Hematopoietic multipotent progenitor cell treated with erythropoietin and hydrocortisone succinate and interleukin-3 and kit ligand, for 15 days (in vitro differentiated cells): ENCODE results near the gene HSD17B12.
"Not testable (repeated sequence)": the region's sequence is repeated elsewhere in the genome, so short reads cannot be mapped to it uniquely, and the experiment has no call there.

ENCODE experiments used
- DNase-seq: peaks from one replicate; pipeline ENCODE4 v3.0.0-alpha.2; 2015; ENCODE audit warnings: low spot score

Gene HSD17B12

DNA sequence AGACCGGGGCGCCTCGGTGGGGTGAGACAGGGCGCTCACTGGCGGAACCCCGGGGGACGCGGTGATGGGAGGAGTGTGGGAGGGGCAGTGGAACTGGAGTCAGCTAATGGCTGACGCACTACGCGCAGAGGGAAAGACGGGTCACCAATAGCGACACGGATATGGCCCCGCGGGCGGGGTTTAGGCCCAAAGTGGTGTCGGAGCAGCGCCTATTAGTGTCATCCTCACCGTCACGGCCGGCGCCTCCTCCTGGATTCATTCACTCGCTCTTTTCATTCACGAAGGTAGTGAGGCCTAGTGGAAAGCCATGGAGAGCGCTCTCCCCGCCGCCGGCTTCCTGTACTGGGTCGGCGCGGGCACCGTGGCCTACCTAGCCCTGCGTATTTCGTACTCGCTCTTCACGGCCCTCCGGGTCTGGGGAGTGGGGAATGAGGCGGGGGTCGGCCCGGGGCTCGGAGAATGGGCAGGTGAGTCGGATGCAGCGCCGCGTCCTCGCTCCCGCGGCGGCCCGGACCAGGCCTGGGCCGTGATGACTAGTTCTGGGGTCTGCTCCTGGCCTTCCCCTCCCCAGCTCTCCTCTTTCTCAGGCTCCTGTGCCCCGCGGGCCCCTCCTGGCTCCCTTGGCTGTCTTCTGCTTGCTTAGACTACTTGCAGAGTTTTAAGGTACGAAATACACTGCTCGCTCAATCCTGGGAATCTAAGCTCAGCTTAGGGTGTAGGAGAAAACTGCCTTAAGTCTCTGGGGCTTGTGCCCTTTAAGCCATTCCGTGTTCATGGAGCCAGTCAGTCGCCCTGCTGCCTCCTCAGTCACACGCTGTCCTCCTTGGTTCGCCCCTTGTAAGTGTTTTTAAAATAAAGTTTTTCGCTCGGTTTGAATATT, at the start of gene HSD17B12:
HSD17B12 (plus strand) TSS at position 218 of the 880 bp plus-strand sequence; CDS start at position 308, 90 bp downstream.
- peak; percentile 97 for DNase-seq

DNA sequence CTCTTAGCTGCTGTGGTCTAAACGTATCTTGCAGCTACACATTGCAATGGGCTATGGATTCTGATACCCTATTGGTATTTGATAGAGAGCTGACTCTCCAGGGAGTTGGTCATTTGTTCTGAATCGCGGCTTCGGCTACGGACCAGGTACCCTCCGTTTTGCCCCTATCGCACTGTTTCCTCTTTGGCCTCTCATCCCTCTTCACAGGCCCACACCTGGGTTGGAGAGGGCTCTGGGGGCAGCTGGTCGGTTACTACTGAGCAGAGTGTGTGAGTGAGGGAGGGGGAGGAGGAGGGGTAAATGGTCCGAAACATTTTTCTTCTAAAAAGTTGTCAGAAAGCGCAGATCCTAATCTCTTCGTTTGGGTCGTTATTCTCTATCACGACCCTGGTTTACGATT, 48.8 kb upstream of the HSD17B12 start:
- no peak for DNase-seq

DNA sequence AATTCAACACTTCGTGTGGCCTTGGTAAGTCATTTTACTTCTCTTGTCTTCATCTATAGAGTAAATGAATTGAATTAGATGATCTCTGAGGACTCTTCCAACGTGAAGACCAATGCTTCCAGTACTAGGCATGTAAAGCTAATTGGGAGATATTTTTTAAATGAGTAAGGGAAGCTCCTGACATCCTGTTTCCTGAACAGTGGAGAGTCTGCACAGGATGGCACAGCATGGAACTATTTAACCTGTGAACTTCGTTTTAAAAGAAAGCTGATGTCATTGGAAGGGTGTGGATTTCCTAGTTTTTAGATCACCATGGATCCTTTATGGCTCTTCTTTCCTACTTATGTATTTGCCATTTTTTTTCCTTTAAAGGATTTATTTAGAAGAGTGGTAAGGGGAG, 48.4 kb upstream of the HSD17B12 start:
- DNase-seq: no peak

DNA sequence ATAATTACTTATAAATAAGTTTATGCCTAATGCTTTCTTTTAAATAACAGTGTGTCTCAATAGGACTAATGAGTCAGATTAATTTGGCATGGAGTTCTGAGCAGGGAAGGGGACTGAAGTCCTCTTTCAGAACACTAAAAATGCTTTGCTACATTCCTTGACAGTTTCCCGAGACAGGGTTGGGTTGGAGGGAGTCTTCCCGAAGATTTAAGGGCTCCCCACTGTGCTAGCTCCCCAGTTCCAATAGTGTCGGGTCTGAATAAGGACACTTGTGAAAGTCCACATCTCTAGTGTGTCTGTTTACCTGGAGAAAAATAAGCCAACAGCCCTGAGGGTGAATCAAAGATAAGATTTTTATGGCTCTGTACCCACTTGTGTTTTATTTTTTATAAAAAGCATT, 41.8 kb upstream of the HSD17B12 start:
- no peak for DNase-seq

DNA sequence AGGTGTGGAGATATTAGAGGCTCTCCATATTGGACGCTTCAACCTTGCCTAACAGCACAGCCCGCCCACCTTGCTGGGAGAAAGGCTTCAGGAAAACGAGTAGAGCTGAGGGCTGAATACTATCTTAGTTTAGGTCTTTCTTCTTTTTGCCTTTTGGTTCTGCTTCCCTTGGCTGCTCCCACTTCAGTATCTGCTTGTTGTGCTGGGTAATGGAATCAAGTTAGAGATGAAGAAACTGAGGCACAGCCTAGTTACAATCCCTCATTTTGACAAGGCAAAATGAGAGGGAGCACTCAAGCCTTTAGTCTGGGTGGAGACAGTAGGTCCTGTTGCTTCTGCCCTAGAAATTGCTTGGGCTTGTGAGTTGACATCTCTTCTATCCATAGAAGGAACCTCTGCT, 41.3 kb upstream of the HSD17B12 start:
- DNase-seq: no peak

DNA sequence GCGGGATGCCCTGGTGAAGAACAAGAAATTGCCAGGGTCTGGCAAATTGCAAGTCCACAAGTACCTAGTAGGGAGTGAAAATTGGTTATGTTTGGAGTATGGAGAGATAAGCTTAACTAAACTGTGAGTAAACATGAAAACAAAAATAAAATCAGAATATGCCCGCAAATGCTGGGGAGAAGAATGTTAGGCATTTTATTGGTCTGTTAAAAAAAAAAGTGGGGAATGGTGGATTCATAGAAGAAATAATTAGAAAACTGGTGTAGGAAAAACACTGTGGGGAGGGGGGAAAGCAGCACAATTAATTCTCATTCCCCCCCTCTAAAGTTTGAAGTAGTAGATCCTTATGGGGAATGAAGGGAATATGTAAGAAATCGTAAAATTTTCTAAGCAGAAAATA, 40.6 kb upstream of the HSD17B12 start:
- DNase-seq: no peak

DNA sequence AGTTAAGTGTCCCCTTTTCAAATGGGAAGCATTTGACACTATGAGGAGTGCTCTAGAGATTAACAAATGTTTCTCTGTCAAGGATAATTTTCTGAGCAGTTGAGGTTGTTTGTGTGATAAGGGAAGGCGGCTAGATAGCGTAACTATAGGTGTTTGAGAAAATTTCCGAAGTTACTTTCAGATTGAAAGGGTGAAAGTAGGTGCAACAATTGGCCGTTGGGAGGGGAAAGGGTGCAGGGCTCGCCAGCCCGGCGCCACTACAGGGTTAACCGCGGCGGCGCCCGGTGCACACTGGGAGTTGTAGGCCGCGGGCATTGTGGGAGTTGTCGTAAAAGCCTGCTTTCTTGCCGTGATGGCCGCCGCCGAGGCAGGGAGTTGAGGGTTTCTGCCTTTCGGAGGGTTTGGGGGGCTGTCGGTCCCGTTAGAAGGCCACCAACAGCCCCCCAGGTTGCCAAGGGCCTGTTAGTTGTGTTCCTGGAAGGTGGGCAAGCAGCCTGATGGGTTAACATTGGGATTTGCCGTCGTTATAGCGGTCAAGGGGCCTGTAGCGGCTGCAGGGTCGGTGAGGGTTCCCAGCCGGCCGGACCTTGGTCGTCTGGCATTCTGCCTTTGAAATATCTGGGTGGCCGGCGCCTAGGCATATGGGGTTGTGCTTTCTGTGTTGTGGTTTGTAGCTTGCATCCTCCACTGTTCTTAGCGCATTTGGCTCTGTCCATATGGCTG, 36.5 kb upstream of the HSD17B12 start:
- peak; percentile 85 for DNase-seq

DNA sequence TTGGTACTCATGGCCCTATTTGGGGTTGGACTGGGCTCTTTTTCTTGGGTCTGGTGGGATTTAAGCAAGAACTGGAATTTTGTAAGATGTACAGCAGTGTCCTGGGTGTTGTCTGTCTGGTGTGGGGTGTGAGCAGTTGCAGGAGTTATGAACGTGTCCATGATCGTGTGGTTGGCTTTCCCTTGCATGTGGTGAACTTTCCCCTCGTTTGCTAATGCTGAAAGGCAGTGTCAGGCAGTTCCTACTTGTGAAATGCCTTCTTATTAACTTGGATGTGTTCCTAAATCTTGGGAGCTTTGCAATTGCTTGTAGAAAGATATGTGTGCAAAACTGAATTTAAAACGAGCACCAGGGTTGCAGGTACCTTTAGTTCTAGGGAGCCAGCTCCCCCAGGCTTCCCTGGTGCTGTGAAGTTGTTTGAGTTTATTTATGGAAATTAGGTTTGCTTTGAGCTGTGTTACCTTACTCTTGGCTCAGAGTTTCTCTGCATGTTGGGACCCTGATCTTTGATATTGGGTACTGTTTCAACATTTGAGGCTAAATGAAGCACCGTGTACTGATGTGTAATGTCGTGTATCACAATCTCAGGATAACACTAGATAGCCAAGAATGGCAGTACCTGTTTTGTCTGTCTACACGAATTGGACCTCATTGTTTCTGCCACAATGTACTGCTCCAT, 35.8 kb upstream of the HSD17B12 start:
- DNase-seq: peak; percentile 7

DNA sequence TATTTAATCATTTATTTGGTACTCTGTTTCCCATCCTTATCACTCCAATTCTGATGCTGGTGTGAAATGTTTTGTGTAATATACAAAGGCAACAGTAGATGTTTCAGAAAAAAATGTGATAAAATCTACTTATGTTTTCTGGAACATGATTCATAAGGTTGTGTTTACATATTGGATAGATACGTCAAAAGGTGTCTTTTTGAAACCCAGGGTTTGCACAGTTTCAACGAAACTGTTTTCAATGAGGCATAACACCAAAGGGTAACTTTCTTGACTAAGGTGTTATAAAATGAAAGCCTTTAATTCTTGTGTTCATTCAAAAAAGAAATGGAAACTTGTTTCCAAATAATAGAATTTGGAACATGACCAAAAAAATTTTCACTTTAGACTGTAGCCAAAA, 33.8 kb upstream of the HSD17B12 start:
- no peak for DNase-seq

DNA sequence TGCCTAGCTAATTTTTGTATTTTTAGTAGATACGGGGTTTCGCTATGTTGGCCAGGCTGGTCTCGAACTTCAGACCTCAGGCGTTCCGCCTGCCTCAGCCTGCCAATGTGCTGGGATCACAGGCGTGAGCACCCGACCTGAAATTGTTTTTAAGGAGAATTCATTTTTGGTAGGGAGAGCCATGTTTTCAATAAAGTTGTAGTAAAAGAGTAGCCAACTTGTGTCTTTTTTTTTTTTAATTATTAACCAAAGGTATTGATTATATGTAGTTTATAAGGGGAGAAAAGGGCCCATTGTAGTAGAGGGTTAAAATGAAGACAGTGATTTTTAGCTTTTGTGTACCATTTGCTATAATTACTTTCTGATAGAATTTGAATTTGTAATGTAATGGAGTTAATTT, 31.6 kb upstream of the HSD17B12 start:
- DNase-seq: no peak

DNA sequence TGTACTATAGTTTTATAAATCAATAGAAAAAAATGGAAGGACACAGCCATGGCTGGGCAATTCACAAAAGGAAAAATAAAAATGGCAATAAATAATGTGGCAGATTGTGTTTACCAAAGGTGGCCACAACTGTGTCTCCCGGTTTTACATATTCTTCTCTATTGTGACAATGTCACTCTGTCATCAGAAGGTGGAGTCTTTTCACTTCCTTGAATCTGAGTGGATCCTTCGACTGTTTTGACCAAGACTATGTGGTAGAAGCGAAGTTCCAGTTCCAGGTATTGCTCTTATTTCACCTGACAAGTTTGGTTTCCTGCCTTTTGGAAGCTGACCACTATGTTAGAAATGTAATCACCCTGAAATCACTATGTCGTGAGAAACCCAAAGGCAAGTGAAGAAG, 31.0 kb upstream of the HSD17B12 start:
- no peak for DNase-seq

DNA sequence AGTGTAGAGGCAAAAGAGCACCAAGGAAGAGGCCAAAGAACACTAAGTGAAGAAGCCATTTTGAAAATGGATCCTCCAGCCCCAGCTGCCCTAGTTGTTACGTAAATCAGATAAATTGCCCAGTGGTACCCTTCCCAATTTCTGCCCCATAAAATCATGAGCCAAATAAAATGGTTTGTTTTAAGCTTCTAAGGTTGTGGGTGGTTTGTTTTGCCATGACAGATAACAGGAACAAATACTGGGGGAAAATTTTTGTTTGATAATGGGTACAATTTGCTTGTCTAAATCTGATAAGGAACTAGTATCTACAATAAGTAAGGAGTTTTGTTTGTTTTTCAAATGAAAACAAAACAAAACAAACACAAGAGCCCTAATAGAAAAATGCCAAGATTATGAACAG, 30.6 kb upstream of the HSD17B12 start:
- no peak for DNase-seq

DNA sequence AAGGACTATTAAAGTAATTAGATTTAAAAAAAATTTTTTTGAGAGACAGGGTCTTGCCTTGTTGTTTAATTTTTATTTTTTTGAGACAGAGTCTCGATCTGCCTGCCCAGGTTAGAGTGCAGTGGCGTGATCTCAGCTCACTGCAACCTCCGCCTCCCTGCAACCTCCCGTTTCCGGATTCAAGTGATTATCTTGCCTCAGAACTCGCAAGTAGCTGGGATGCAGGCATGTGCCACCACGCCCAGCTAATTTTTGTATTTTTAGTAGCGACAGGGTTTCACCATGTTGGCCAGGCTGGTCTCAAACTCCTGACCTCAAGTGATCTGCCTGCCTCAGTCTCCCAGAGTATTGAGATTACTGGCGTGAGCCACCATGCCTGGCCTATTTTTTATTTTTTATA, 17.5 kb upstream of the HSD17B12 start:
- not testable (repeated sequence) for DNase-seq

DNA sequence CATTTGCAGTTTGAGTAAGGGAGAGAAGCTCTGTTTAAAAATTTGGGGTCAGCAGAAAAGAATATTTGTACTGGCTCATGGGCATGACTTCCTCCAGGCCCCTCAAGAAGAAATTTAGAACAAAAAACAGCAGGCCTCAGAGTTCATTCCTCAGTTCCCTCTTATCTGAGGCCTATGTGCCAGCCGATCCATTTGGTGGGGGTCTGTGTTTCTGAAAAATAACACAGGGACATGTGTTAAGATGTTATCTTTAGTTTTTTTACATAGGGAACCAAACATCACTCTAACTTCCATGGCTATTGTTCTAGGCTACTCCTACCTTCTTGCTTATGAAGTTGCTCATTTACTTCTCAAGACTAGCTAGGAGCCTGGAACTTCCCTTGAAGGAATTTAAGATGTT, 16.2 kb upstream of the HSD17B12 start:
- DNase-seq: no peak

DNA sequence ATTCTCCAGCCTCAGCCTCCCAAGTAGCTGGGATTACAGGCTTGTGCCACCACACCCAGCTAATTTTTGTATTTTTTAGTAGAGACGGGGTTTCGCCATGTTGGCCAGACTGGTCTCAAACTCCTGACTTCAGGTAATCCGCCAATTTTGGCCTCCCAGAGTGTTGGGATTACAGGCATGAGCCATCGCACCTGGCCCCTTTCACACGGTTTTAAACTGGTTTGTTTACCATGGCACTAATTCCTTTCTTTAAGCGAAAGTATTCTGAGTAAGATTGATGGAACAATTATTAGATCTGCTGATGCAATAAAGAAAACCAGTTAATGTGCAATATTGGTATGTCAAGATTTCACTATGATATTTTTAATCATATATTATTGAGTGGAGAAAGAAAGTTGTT, 9.3 kb upstream of the HSD17B12 start:
- DNase-seq: not testable (repeated sequence)

DNA sequence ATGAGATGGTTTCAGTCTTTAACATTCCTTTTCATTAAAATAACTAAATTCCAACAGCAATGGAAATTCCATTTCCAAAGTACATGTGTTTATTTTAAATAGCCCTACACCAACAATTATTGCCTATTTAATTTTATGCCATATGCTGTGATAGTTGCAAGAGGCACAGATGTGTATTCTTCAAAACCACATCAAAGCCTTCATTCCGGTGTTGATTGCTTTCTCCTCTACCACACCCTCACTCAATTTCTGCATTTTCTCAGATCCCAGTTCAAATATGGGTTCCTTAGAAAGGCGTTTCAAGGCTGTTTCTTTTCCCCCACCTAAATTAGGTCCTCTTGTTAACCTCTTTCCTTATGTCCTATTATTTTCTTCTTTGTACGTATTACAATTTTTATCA, 6.0 kb upstream of the HSD17B12 start:
- no peak for DNase-seq

DNA sequence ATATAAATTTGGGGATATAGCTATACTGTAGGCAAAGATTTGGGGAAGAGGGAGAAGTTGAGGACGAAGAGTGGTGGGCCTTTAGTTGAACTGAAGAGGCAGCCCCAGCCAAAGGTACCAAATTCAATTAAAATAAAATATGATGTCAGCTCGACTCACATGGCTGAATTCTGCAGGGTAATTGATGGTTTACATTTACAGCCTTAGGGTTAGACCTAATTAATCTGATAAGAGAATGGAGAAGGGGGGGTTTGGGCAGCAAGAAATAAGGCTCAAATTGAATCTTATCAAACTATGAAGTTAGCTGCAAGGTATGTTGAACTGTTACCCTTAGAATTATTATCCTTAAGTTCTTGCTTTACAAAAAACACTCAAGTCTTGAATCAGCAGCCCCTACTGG, 3.6 kb upstream of the HSD17B12 start:
- DNase-seq: no peak

DNA sequence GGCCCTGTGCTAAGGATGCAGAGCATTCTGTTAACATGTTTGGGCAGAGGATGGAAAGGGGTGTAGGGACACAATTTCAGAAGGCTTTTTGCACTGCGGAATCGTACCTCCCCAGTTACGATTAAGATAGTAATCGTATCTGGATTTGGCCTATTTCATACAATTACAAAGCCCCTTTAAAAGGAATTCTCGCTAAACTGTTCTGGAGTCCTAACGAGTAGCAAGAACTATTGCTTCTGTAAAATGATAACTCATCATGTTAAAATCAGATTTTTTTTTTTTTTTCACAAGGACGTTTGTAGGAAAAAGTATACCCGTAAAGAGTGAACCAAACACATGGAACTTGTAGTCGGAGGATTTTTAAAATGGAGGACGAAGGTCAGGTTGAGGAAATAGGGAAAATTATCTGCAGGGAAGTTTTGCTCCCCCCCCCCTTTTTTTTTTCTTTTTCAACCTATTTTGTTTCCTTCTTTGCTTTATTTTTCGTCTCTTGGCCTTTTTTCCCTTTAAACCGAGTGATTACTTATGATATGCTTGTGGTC, 934 bp downstream of the HSD17B12 start:
- peak; percentile 24 for DNase-seq

DNA sequence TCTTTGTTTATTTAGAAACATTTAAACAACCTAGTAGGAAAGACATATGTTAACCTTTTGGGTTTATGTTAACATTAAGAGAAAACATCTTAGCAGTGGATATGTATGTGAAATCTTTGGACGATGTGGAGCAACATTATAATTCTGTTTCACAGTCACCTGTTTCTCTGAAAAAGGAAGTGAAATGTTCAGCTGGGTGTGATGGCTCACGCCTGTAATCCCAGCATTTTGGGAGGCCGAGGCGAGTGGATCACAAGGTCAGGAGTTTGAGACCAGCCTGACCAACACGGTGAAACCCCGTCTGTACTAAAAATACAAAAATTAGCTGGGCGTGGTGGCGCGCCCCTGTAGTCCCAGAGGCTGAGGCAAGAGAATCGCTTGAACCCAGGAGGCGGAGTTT, 1.5 kb downstream of the HSD17B12 start:
- not testable (repeated sequence) for DNase-seq

DNA sequence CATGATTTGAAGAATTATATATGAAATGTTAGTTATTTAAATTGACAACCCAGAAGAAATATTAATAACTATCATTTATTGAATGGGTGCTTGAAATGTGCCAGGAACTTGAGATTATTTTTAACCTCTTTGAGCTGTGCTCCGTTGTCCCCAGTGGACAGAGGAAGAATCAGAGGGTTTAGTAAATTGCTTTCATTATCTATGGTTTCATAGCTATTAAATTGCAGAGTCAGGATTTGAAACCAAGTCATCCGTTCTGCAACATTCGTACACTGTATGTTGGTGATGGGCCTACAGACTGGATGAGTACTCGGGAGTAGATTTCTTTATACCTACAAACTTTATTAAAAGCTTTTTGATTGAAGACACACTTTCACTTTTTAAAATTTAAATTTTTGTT, 4.9 kb downstream of the HSD17B12 start:
- DNase-seq: no peak

DNA sequence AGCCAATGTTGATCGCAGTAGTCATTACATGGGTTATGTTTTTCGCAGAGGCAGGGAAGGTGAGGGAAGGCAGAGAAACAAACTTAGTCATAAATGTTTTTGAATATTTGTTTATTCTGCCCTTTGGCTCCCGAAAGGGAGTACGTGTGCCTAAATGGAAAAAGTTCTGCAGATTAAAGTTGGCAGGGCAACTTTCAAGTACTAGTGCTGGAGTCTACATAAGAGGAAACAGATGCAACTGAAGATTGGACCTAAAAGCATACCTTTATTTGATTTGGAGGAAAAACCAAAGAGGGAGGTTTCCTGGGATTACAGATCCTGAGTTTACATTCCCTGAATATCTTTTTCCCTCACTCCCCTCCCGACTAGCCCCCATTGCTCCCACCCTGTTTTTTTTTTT, 5.7 kb downstream of the HSD17B12 start:
- DNase-seq: no peak

DNA sequence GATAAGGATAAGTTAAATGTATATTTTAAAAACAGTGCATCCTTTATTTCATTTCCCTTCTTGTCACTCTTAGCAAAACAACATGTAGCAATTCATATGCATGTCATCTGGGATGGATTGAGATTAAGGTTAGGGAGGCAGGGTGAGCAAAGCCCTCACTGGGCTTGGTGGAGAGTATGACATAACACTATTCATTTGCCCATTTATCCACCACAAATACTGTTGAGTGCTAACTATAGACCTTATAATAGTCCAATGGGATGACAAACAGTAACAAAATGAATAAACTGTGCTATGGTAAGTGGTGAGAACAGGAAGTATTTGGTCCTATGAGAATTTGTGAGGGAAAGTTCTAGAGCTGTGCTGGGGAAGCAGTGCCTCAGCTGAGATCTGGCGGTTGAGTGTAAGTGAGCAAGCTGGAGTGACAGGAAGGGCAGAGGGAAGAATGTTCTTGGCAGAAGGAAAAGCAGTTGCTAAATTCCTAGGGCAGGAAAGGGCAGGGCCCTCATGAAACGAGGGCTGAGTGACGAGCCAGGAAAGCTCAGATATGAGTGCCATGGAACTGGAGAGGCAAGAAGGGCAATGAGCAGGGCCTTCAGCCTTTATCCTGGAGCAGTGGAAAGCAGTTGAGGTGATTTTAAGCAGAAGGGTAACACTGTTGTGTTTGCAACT, 6.7 kb downstream of the HSD17B12 start:
- DNase-seq: no peak
